ENCODE data around the gene GSX2.

DNA sequence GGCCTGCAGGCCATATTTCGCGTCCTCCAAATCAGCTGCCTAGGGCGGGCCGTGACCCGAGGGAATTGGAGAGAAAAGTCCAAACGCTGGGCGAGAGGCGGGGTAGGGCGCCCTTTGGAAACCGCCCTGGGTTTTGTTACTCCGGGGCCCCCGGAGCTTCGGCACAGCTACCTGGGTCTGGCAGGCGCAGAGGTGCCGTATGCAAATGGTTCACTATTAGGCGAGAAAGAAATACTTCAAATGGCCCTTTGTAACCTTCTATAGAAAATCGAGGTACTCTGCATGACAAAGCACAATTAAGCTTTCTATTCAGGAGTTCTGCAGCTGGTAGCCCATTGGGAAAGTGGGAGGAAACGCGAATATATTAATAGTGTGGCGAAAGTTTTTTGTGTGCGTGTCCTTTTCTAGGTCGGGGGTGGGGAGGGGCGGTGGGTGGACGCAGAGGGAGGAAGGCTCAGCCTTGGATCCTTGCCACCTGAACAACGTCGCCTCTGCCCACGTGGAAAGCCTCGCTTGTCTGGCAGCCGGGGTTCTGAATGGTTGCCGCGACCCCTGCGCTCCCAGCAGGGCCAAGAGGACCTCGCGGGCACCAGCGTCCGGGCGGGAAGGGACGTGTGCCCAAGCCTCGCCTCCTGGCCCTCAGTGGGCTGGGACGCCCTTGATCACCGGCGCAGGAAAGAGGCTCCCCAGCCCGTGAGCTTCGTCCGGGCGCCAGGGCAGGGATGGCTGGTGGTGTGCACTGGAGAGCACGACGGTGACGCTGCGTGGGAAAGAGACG lies 9.5 kb downstream of the GSX2 start:
- no peak for TF ChIP-seq EZH2 (IDR thresholded peaks at IDR 0.05; ENCODE audit: borderline replicate concordance, low read depth, low read length, severe bottlenecking)
- TF ChIP-seq, protein P1, sequence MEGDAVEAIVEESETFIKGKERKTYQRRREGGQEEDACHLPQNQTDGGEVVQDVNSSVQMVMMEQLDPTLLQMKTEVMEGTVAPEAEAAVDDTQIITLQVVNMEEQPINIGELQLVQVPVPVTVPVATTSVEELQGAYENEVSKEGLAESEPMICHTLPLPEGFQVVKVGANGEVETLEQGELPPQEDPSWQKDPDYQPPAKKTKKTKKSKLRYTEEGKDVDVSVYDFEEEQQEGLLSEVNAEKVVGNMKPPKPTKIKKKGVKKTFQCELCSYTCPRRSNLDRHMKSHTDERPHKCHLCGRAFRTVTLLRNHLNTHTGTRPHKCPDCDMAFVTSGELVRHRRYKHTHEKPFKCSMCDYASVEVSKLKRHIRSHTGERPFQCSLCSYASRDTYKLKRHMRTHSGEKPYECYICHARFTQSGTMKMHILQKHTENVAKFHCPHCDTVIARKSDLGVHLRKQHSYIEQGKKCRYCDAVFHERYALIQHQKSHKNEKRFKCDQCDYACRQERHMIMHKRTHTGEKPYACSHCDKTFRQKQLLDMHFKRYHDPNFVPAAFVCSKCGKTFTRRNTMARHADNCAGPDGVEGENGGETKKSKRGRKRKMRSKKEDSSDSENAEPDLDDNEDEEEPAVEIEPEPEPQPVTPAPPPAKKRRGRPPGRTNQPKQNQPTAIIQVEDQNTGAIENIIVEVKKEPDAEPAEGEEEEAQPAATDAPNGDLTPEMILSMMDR (IDR thresholded peaks at IDR 0.05; ENCODE audit: borderline replicate concordance, extremely low read depth, low read length, poor library complexity, severe bottlenecking), result no peak

Data from DND-41 (cell line).